ENCODE data around the gene MST1.

Gene MST1

DNA sequence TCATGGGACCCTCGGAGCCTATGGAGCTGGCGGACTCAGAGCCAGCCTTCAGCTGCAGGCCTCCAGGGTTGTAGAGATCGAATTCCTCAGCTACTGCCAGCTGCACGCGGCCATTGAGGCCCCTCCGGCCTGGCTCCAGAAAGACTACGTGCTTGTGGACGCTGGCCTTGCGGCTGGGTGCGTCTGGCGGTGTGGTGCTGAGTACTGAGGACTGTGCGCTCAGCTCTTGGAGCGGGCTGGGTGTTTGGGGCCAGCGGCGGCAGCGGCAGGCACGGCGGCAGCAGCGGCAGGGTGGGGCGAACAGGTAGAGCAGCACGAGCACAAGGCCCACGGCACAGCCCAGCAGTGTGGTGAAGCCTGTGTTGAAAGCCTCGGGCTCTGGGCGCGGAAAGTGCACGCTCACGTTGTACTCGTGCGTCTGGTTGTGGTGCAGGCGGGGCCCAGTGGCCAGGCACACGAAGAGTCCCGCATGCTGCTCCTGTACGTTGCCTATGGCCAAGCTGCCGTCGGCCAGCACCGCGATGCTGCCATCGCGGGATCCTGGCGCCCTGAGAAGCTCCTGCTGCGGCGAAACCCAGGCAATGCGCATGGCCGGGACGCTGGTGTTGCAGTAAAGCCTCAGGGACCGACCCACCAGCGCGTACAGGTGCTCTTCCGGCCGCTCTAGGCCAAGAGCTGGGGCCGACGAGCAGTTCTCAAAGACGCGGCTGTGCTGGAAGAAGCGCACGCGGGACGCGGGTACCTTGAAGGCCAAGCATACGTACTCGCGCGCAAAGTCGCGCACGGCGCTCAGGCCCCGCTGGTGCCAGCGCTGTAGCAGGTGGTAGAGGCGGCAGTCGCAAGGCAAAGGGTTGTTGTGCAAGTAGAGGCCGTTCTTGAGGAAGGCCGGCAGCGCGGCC lies 28.9 kb upstream of the MST1 start:
- DNase-seq, result no peak

GRCh38 chr3:49717211-49717958 lies 28.1 kb upstream of the MST1 start:
- no peak for DNase-seq

- no peak for DNase-seq
Observed at GRCh38 chr3:49716691-49717210, 27.5 kb upstream of the MST1 start.

- no peak for DNase-seq
Observed at GRCh38 chr3:49716169-49716568, 26.9 kb upstream of the MST1 start.

DNA sequence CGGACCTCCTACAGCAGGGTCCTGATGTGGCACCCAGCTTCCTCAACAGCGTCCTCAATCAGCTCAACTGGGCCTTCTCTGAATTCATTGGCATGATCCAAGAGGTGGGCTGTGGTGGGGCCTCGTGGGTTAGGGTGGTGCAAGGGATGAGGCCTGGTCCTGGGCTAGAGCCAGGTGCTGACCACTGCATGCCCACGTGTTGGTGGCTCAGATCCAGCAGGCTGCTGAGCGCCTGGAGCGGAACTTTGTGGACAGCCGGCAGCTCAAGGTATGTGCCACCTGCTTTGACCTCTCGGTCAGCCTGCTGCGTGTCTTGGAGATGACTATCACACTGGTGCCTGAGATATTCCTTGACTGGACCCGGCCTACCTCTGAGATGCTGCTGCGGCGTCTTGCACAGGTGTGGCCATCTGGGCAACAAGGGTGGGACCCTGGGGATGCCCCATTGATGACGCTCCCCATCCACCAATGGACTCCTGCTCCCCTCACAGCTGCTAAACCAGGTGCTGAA lies 26.4 kb upstream of the MST1 start:
- no peak for DNase-seq

- no peak for DNase-seq
Observed at GRCh38 chr3:49714728-49715550, 25.7 kb upstream of the MST1 start.

DNA sequence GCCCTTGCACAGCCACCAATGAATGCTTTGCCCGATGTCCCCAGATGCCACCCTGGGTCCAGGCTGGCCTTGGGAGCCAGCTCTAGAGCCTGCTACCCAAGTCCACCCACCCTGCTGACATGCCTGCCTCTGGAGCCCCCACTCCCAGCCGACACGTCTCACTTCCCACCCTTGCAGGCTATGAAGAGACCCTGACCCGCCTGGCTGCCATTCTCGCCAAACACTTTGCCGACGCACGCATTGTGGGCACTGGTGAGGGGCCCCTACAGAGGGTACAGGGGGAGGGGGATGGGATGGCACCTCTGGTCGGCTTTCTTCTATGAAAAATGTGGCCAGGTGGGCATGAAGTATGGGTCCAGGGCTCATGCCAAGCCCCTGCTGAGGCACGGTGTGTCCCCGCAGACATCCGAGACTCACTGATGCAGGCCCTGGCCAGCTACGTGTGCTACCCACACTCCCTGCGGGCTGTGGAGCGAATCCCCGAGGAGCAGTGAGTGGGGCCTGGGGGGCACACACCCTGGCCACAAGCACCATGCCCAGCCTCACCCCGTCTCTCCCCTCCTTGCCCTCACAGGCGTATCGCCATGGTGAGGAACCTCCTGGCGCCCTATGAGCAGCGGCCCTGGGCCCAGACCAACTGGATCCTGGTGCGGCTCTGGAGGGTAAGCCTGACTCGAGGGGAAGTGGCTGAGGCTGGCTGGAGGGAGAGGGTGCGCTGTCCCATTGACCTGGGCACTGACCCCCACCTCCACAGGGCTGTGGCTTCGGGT lies 24.2 kb upstream of the MST1 start:
- DNase-seq, result no peak

DNA sequence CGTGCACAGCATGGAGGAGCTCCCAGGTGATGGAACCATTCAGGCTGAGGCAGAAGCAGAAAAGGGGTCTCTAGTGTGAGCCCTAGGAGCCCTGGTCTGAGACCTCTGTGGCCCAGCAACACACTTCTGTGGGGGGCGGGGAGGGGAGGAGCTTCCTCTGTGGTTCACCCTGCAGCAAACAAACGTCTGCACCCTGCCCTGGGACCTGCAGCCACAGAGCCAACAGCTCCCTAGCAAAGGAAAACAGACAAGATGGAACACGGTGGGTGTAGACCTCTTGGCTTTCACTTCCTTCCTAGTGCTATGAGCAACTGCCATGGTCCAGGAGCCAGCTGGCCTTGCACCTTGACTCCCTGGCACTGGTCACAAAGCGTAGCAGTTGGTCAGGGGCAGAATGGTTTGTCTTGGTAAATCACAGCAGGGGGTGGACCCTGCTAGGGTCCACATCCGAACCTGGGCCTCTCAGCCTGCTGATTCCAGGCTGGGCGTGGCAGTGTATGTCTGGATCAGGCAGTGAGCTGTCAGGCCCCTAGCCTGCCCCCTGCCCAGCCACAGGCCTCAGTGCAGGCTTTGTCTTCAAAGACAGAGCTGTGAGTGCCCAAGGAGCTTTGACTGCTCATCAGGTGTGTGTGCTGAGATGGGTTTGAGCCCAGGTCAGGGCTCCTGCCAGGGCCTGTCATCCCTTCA lies 23.5 kb upstream of the MST1 start:
- no peak for DNase-seq

- no peak for DNase-seq
Observed at GRCh38 chr3:49712166-49712565, 22.9 kb upstream of the MST1 start.

DNA sequence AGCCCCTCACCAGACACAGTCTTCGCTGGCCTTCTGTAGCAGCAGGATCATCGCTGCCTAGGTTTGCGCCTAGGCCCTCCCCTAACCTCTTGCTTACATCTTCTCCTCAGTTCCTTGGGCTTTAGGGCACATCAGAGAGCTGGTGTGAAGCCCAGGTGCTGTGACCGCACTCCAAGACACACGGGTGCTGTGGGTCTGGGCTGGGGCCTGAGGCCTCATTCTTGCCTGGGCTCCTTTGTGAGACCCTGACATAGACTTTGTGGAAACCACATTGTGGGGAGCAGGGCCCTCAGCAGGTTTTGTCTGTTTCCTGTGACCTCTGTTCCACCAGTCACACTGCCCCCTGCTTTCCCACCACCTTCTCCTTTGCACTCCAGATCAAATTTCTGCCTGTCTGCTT lies 22.2 kb upstream of the MST1 start:
- DNase-seq, result no peak

- DNase-seq, result no peak
Observed at GRCh38 chr3:49709852-49710251, 20.6 kb upstream of the MST1 start.

DNA sequence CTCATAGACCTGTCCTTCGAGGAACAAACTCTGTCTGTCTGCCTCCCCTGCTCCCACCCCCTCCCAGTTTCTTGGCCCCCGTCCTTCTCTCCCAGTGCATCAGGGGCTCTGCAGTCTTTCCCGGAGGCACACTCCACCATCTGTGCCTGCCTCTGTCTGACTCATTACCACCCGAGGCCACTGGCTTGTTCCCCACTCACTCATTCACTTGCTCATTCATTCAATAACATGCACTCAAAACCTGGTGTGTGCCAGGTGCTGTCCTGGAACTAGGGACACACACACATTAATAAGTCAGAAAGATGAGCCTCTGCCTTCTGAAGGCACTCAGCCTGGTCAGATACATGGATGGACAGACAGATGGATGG lies 17.8 kb upstream of the MST1 start:
- DNase-seq, result no peak

DNA sequence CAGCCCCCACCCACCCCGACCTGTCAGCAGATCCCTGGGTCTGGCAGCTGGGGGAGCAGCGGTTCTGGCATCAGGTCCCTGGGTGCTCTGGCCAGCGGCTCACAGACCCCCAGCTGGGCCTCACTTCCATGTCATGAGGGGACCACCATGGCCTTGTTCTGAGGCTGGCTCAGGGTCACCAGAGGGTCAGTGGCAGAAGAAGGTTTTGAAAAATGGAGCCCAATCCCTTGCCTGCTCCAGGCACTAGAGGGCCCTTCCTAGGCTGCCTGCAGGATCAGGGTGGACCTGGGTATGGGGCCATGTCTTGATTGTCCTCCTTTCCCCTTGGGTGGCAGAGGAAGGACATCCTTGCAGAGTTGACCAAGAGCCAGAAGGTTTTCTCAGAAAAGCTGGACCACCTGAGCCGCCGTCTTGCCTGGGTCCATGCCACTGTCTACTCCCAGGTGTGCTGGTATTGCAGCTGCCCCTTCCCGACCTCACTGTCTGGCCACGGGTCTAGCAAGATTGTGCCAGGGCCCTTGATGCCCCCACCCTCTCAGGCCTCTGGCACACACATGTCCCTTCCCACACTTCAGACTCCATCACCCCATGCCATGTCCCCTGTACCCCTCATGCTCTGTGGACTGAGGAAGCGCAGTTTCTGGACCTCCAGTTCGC lies 17.3 kb upstream of the MST1 start:
- no peak for DNase-seq

DNA sequence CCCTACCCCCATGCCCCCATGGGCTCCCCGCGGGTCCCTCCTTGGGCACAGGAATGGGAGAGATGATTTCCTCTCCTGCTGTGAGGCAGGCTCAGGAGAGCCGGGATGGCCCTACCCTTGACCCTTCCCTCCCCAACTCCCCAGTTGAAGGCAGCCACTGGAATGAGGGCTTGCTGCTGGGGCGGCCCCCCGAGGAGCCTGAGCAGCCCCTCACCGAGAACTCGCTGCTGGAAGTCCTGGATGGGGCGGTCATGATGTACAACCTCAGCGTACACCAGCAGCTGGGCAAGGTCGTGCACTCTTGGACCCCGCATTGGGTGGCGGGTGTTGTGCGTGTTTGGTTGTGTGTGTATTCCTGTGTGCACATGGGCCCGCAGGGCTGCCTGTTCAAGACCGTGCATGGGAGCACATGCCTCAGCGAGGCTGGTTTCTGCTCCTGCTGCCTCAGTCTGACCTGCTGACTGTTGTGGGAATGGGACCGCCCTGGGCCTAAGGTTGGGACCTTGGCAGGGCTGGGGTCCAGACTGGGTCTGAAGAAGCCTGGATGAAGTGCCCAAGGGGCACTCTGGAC lies 16.2 kb upstream of the MST1 start:
- DNase-seq, result no peak

GRCh38 chr3:49704629-49705028 lies 15.4 kb upstream of the MST1 start:
- DNase-seq, result no peak

GRCh38 chr3:49703956-49704355 lies 14.7 kb upstream of the MST1 start:
- no peak for DNase-seq

DNA sequence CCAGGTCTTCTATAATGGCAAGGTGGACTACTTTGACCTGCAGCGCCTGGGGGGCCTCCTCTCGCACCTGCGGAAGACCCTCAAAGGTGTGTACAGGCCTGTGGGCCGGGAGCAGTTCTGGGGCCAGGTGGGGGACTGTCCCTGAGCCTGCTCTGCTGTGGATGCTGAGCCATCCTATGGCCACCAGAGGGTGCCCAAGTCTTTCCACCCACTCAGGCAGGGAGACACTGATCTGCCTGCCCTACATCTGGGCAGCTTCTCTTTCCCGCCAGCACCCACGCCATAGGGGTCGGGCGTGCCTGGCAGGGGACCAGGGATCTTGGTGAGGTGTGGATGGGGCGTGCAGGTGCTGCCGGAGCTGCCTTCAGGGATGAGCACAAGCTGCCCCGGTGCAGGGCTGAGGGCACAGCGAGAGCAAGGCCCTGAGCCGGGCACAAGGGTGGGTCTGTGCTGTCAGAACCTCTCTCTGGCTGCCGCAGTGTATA lies 14.2 kb upstream of the MST1 start:
- peak in 3 of 4 experiments; percentile 35 to 40 (median 37) for DNase-seq

GRCh38 chr3:49702672-49703071 lies 13.4 kb upstream of the MST1 start:
- no peak for DNase-seq

- no peak for DNase-seq
Observed at GRCh38 chr3:49701388-49702077, 12.3 kb upstream of the MST1 start.
